ENCODE results near the gene ZNG1F.
"Not testable (repeated sequence)": the region's sequence is repeated elsewhere in the genome, so short reads cannot be mapped to it uniquely, and the experiment has no call there.

Gene ZNG1F

DNA sequence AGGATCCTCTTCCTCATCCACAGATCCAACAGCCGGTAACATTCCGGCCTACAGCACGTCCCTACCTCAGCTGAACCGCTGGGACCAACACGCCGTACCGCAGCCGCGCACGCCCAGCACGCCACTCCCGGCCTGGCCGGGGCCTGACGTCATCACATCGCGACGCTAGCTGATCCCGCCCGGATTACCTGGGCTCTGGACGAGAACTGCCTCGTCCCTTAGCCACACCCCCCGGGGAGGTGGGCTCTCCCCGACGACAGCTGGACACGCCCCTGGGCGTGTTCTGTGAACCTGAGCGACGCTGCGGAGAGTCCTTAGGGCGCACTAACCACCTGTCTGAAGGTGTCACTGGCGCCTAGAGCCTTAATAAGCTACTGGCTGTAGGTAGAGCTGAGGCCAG lies at the start of gene ZNG1F:
Gene ZNG1F (minus strand): TSS at position 101 of the 400 bp plus-strand sequence. CDS start 59 bp downstream, at position 42.
- not testable (repeated sequence) for DNase-seq

- DNase-seq, result not testable (repeated sequence)
These were observed 48.1 kb upstream of the ZNG1F start for GRCh38 chr9:41237110-41237749.

GRCh38 chr9:41236486-41237109 lies 47.5 kb upstream of the ZNG1F start:
- DNase-seq, result not testable (repeated sequence)

DNA sequence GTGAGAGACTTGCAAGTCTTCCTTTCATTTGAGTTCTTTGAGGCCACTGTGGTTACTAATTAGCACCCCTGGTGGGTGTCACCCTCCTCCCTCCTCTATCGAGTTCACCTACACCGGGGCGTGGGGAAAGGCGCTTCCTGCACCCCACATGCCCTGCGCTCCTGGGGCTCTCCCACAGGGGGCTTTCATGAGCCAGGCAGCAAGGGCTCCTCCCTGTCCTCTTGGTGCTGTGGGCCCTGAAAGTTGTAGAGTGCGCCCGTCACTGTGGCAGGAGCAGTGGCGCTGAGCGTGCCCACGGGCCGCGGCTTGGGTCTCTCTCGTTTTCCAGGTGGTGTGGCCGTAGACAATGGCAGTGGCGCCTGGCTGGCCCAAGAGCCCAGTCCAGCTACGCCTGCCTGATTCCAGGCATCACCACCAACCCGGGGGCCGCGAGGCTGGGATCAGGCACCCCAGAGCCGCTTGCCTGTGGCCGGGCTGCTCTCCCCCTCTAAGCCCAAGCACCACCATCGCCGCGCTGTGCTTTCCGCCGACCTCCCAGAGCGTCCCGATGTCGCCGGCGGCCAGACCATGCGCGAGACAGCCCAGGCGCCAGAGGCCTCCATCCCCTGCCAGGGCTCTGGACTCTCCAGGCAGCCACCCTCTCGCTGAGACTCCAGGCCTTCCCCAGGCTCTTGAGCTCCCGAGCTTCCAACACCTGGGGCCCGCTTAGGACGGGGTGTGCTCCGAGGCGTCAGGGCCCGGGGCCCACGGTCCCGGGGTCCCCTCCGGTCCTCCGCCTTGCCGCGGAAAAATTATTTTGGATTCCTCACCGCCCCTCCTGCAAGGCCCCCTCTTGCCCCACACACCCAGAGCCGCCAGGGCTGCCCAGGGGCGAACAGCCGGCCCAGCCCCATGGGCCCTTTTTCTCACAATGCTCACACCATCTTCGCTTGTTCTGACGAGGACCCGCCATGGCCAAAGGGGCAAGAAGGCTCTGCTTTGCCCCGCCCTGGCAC lies 46.0 kb upstream of the ZNG1F start:
- DNase-seq, result not testable (repeated sequence)

- not testable (repeated sequence) for DNase-seq
These were observed 45.1 kb upstream of the ZNG1F start for GRCh38 chr9:41234221-41234620.

DNA sequence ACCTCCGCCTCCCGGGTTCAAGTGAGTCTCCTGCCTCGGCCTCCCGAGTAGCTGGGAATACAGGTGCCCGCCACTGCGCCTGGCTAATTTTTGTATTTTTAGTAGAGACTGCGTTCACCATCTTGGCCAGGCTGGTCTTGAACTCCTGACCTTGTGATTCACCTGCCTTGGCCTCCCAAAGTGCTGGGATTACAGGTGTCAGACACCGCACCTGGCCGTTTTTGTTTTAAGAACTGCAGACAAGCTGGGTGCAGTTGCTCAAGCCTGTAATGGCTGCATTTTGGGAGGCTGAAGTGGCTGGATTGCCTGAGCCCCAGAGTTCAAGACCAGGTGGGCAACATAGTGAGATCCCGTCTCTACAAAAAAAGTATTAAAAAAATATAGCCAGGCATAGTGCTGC lies 43.2 kb upstream of the ZNG1F start:
- DNase-seq, result not testable (repeated sequence)

GRCh38 chr9:41230418-41230817 lies 41.3 kb upstream of the ZNG1F start:
- DNase-seq, result not testable (repeated sequence)

DNA sequence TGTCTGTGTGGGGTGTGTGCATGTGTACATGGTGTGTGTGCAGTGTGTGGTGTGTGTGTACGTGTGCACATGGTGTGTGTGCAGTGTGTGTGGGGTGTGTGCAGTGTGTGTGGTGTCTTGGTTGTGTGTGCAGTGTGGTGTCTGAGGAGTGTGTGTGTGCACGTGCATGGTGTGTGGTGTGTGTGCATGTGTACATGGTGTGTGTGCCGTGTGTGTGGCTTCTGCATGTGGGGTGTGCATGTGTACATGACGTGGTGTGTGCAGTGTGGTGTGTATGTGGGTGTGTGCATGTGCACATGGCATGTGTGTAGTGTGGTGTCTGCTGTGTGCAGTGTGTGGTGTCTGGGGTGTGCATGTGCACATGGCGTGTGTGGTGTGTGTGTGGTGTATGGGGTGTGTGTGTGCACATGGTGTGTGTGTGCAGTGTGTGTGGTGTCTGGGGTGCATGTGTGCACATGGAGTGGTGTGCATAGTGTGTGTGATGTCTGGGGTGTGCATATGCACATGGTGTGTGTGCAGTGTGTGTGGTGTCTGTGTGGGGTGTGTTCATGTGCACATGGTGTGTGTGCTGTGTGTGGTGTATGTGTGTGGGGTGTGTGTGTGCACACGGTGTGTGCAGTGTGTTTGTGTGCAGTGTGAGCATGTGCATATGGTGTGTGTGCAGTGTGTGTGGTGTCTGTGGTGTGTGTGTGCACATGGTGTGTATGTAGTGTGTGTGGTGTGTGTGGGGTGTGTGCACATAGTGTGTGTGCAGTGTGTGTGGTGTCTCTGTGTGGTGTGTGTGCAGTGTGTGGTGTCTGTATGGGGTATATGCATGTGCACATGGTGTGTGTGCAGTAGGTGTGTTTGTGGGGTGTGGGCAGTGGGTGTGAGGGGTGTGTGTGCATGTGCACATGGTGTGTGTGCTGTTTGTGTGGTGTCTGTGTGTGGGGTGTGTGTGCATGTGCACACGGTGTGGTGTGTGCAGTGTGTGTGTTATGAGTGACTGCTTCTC lies 40.6 kb upstream of the ZNG1F start:
- DNase-seq, result no peak

DNA sequence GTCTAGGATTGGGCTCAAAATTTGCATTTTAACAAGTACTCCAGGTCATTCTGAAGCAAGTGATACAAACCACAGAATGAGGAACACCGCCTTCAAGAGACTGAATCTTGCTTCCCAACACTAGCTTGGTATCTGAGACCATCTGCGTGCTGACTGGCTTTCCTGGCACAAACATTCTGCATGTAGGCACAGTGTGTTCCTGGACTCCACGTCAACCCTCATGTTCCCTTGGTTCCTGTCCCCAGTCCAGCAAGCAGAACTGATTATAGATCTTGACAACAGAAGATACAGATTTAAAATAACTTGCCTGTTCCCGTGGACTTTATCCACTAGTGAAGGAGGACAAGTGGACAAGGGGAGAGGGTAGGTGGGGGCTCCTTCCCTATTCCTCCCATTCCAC lies 30.7 kb upstream of the ZNG1F start:
- not testable (repeated sequence) for DNase-seq

GRCh38 chr9:41188439-41188838 lies 678 bp downstream of the ZNG1F start:
- DNase-seq, result not testable (repeated sequence)

DNA sequence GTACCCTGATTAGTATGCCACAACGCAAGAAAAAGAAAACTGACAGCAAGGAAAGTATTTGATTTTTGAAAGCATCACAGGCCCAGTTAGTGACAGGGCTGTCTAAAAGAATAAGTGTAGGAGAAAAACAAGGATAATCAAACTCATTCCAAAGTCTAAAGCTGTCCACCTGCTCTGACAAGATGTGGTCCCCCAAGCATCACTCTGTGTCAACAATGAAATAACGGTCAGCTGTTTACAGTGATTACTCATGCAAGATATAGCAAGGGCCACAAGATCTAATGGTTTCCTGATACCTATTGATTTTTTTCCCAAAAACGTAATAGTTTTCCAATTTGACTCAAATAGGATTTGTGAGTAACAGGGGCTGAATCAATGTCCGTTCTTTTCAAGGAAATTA lies 14.1 kb downstream of the ZNG1F start:
- DNase-seq, result not testable (repeated sequence)

DNA sequence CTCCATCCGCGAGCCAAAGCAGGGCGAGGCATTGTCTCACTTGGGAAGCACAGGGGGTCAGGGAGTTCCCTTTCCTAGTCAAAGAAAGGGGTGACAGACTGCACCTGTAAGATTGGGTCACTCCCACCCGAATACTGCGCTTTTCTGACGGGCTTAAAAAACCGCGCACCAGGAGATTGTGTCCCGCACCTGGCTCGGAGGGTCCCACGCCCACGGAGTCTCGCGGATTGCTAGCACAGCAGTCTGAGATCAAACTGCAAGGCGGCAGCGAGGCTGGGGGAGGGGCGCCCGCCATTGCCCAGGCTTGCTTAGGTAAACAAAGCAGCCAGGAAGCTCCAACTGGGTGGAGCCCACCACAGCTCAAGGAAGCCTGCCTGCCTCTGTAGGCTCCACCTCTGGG lies 39.0 kb downstream of the ZNG1F start:
- not testable (repeated sequence) for DNase-seq

DNA sequence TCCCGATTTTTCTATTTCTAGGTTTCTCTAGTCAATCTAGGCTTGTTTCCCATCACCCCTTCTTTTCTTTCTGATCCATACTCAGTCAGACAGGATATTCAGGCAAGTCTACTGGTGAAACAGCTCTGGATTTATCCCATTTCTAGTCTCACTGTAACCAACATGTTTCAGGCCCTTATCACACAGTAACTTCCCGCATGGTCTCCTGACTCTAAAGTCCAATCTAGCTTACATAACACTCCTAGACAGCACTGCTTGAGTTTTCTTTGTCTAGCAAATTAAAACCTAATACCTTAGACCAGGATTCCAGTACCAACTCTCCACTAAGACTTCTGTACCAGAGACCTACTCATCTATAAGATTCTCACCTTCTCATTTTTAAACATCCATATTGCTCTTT lies 47.2 kb downstream of the ZNG1F start:
- DNase-seq, result not testable (repeated sequence)

DNA sequence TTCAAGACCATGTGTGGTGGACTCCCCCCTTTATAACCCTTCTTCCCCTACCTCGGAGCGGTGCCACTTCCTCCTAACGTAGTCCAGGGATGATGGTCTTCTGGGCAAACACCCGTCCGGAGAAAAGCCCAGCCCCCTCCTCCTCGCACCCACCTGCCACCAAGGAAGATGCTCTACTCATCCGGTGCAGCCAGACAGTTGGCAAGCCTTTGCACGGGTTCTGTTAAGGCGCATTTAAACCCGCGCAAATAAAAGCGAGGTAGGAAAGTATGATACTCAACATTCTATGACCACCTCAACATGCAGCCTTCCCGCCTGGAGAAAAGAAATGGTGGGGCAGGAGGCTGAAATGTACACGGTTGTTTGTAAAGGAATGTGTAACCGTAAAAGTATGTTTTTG lies 60.5 kb downstream of the ZNG1F start, which contains the start of gene FOXD4L6:
Gene FOXD4L6 (minus strand): TSS at position 101 of the 400 bp plus-strand sequence. CDS start 298 bp downstream, outside the sequence.
- DNase-seq, result not testable (repeated sequence)

GRCh38 chr9:41126746-41127446 lies 62.2 kb downstream of the ZNG1F start:
- not testable (repeated sequence) for DNase-seq

DNA sequence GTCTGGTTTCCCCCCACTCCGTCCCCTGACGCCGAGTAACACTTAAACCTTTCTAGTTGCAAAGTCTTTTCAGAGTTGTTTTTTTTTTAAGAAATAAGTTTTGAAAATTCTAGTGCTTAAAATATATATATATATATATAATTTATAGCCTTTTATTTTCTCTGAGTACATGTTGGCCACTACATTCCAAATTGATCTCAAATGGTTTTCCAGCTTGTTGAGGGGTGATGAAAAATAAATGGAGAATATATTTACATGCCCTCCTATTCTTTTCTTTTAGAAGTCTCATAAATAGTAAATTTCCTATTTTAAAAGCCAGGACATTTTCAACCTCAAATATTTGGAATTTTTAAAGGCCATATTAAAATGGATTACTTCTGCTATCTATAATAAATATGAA lies 63.2 kb downstream of the ZNG1F start:
- not testable (repeated sequence) for DNase-seq

DNA sequence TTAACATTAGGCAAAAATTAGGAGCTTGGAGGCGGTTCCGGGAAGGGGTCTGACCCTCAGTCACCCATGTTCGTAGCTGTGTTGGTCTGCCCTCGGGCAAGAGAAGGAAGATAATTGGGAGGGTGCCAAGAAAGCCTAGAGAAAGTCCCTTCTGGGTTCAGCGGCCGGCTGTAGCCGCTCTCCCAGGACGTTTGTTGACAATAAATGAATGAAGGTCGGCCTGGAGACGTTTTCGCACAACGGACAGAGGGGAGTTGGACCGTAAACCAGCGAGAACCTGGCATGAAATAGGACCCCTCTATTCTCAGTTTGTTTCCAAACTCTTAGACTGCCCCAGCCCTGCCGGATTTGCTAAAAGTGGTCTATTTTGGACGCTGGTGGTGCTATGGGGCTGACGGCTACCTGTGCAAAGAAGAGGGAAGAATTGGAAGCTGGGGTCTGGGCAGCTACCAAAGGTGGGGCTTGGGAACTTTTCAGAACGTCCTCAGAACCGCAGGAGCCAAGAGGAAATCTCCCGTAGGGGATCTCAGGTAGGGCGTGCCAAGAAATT lies 63.9 kb downstream of the ZNG1F start:
- not testable (repeated sequence) for DNase-seq

DNA sequence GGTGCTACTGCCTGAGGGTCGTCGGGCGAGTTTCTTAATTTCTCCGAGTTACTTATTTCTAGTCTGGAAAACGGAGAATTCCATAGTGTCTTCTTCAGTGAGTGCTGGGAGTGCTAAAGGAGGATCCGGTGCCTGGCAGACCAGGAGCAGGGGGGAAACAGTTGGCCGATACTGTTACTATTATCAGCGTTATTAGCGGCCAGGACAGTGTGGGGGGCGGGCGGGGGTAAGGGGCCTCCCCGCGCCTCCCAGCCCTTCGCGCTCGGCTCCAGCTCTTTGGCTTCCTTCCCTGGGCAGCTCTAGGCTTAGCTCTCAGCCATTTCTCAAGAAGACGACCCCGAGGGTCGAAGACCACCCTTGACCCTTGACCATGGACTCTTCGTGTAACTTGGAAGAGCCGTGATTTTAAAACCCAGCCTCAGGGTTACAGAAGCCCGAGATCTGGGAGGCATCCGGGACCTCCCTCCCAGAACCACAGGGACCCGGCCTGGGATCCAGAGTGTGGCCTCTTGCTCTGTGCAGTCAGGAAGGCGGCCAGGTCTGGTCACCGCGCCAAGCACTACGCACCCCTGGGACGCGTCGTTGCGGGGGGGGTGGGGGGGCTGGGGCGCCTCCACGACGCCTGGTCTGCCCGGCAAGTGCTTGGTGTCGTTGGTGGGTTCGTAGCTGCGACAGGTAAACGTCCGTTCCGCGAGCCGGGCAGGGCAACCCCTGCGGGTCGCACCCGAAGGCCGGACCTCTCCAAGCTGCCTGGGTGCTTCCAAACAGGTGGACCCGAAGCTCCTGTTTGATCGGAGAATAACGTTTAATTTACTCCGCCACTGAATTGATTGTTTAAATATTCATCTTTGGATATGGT lies 64.6 kb downstream of the ZNG1F start:
- not testable (repeated sequence) for DNase-seq

GRCh38 chr9:41123812-41124211 lies 65.3 kb downstream of the ZNG1F start:
- not testable (repeated sequence) for DNase-seq

DNA sequence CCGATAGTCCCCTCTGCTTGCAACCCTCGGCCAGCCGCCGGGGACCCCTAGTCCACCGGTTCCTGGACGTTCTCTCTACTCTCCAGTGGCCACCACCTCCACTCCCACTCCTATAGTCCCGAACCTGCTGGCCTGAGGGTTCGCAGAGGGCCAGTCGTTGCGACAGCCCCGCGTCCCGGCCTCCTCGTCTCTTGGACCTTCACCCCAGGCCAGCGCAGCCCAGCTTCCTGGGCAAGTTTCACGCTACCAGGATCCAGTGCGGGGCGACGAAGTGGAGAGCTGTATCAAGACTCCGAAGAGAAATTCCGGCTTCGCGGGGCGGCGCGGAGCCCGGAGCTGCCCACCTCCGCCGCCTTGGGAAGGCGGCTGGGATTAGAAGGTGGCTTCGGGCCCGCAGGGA lies 65.7 kb downstream of the ZNG1F start:
- not testable (repeated sequence) for DNase-seq

Measured in NCI-H1105 (cell line).